GM10847 (cell line): ENCODE results near the gene ZSWIM9.

Source experiments
- POLR2A ChIP-seq: IDR thresholded peaks from 2 replicates; pipeline ENCODE4 v1.6.1; 2011; ENCODE audit not compliant: insufficient read length; ENCODE audit errors: extremely low read depth

ZSWIM9 gene

DNA sequence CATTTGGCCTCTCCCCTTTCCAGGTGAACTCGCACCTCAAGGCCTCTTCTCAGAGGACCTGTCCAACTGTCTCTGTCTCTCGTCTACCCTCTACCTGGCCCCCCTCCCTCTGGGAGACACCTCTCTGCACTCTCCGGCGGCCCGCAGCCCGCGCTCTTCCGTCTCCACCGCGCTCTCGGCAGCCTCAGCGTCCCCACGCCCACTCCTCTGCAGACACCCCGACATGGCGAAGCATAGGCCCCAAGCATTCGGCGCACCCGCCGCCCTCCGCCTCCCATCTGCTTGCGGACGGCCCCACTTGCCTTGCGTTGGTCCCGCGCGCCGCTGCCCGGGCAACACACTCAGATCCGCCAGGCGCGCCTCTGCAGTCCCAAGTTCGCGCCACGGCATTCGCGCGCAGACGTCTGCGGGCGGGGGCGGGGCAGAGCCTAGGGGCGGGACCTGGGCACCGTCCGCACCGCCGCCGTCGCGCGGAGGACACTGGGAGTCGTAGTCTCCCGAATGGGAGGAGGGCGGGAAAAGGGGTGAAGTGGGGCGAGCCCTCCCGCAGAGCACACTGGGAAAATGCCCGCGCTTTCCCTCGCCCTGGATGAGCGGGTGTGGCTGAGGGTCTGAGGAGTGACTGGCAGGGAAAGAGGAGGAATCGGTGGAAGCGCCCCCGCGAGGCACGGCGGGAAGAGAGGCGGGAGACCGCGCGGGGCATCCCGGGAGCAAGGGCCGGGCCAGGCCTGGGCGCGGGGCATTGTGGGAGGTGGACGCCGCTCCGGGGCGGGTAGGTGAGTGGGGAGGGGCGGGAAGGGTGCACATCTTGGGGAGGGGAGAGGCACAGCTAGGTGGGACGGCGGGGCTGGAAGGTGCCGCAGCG is at the start of gene ZSWIM9, which contains the start of gene LIG1:
Gene ZSWIM9 (plus strand): TSS at position 742 of the 865 bp plus-strand sequence. CDS start 1,123 bp downstream, outside the sequence.
Gene LIG1 (minus strand): TSS at position 406 of the 865 bp plus-strand sequence. CDS start 4,778 bp downstream, outside the sequence.
- peak; percentile 59 for TF ChIP-seq POLR2A

DNA sequence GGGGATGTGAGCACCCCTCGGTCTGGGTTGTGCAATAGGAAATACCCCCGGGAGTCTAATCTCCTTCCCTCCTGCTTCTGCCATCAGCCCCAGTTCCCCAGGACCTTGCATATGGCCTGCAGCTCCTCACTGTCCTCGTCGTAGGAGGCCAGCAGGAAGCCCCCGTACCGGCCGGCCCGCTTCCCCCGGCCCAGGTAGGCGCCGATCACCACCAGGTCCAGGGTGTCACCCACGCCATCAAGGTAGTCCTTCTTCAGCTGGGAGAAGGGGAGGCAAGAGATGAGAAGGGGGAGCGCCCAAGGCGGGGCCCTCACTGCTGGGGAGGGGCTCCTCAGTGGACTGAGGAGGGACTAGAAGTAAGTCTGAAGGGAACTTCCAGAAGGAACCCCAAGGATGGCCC is 49.4 kb upstream of the ZSWIM9 start:
- no peak for TF ChIP-seq POLR2A

DNA sequence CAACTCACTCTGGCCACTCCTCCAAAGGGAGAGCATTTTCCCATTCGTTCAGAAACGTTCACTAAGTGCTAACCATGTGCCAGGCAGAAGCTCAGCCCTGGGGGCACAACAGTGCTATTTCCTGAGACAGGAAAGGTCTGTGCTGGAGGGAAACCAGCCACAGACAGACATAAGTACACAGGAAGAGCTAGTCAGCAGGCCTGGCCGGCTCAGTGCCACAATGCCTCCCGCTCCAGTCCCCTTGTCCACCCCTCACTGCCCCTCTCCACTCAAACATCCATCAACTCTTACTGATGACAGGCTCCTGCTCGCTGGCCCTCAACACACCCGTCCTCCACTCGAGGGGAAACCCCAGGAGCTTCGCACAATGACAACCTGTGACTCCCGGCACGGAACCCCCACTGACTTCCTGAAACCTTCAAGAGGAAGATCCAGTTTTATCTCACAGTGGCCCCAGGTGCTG is 48.5 kb upstream of the ZSWIM9 start:
- TF ChIP-seq POLR2A, result no peak

DNA sequence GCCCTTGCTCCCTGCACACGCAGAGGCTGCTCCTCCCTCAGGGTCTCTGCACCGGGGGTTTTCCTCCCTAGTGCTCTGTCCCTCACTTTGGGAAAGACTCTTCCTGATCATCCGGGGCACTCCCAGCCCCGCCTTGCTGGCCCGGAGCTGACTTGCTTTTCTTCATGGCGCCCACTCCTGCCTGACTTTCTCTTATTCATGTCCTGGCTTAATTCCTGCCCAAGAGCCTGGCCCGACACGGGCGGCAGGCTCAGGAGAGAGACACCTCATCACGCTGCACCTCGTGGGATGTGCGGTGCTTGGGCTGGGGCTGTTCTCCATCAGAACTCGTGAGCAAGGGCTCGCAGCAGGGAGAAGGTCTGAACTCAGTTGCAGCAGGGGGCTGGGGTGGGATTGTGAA is 48.1 kb upstream of the ZSWIM9 start:
- TF ChIP-seq POLR2A, result no peak

DNA sequence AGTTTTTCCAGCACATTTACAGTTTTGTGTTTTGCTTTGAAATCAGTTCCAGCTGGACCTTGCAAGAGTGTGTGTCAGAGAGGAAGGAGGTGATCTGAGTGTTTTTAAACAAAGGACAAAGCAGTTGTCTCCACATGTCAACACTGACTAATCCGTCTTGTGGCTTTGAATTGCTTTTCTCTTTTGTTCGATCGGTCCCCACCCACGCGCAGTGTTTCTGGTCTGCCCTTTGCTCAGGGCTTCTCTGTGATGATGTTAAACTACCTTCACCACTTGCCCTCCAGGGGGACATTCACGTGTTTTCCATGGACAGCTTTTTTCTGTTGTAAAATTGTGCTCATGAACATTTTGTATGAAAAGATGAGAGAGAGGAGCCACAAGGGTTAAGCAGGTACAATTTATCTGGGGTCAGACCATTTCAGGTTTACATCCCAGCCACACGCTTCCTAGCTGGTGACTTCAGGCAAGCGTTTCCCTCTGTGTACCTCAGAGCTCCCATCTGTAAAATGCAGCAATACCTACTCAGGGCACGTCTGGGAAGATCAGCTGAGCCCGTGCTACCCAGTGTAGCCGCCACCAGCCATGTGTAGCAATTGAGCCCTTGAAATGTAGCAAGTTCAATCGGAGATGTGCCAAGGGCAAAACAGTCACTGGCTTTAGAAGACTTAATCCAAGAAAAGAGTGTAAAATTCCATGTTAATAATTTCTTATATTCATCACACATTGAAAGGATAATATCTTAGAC is 46.4 kb upstream of the ZSWIM9 start:
- TF ChIP-seq POLR2A, result no peak

DNA sequence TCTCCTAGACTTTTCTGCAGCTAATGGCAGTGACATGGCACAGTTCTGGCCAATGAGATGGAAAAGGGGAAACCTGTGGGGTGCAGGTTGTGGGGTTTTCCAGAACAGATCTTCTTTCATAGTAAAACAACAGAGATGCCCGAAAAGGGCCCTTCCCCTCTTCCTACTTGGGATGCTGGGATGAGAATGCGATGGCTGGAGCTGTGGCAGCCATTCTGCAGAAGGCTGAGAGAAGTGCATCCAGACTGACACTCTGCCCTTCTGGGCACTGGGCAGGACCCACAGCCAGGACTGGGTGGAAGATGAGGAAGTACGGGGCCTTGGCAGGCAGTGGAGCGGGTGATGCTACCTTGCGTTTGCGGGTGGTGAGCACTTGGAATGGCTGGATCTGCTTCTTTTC is 42.9 kb upstream of the ZSWIM9 start:
- TF ChIP-seq POLR2A, result no peak

DNA sequence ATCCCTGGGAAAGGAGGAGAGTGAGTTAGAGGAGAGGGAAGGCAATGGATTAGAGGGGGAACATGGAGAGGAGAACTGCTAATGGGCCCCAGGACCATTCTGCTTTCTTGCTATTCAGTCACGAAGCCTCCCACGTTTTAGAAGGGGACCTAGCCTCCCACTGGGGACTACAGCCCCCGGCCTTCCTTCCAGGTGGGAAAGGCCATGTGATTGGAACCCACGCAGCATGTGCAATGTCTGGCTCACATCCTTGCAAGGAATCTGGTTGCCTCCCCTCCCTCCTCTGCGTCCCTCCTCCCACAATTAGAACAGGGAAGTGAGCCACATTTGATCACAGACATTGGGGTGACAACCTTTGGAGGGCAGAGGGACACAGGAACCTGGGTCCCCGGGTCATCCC is 37.4 kb upstream of the ZSWIM9 start:
- TF ChIP-seq POLR2A, result no peak

DNA sequence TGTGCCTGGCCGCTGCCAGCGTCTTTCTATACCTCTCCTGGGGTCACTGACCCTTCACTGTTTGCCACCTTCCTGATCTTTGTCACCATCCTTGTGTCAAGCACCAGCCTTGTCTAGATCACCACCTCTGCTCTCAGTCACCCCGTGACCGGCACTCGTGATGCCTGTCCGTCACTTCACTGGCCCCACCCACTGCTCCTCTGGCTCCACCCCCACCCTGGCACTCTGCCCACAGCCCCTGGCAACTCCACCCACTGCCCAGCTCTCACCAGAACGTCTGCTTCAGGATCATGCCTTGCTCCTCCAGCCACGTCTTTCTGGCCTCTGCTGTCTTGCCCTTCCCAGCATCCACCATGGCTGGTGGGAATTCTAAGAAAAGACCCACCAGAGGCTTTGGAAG is 35.1 kb upstream of the ZSWIM9 start:
- no peak for TF ChIP-seq POLR2A

DNA sequence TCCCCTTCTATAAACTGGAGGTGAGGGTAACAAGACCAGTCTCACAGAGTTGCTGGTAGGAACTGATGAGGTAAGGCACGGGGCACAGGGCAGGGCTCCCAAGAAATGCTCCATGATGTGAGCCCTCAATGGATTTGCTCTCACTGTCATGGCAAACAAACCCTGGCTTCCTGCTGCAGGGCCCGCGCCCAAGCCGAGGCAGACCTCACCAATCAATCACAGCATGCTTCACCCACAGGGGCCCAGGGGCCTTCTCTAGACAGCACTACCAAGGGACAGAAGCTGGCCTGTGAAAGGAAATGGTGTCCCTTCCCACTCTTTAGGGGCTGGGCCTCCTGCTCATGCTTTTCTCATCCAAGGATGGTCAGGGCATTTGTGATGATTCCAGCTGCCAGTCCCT is 33.9 kb upstream of the ZSWIM9 start:
- no peak for TF ChIP-seq POLR2A

DNA sequence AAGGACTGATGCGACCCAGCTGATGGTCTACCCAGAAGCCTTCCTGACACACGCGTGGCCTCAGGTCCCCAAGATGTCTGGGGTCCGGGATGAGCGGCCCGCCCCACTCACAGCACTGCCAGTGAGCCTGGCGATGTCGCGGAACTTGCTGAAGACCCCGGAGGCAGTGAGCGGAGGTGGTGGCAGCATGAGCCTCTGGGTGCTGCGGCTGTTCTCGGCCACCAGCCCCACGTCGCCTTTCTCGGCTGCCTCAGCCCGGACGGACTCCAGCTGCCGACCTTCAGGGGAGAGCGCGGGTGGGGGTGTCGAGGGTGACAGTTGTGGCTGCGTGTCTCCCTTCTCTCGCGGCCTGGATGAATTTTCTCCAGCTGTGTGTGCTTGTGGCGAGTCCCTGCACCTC is 33.1 kb upstream of the ZSWIM9 start:
- TF ChIP-seq POLR2A, result no peak

DNA sequence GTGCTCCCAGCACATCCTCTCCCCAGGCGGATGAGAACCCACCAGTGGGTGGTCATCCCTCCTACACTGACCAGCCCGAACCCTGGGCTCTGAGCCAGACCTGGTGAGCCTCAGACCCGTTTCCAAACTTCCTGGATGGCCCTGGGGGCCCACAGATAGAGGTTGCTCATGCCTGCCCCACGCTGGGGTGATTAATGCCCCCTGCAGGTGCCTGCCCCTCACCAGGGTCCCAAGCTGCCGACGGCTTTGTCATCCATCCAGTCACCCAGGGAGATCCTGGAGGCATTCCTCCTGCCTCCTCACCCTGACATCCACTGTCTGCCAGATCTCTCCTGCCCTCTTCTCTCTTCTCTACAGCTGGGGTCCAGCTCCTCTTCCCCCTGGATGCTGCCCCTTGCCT is 31.4 kb upstream of the ZSWIM9 start:
- no peak for TF ChIP-seq POLR2A

DNA sequence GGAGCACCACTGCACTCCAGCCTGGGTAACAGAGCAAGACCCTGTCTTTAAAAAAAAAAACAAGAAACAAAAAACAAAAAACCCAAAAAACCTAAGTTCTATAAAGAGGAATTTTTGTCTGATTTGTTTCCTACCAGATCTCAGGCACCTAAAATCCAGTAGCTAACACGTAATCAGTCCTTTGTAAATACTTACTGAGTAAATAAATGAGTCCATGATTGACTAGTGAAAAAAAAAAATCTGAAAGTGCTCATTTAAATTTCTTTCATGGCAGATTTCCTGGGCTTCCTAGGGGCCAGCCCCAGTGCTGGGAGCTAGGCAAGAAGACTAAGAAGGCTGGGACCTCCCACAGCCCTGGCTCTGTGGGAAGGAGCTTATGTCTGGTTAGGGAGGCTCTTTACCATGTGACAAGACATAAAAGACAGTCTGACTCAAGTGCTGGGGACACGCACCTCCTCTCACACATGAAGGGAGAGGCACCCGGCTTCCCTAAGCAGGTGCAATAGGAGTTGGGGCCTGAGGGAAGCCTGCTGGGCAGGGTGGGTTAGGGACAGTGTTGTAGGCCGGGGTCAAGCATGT is 22.8 kb upstream of the ZSWIM9 start:
- no peak for TF ChIP-seq POLR2A

DNA sequence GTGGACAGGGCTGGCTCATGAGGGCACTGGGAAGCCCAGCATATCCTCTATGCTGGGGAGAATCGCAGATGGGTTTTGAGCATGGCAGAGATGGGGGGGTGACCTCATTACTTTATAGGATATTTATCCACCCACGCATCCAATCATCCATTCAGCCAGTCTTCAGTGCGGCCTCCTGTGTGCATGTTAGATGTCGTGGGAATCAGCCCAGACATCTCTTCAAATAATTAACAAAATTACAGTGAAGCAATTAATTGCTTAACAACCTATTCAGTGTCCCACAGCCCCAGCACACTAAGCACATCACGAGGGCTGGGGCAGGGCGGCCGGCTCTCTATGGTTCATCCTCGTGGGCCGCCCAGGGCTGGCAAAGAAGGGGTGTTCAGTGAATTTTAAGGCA is 21.9 kb upstream of the ZSWIM9 start:
- TF ChIP-seq POLR2A, result no peak

DNA sequence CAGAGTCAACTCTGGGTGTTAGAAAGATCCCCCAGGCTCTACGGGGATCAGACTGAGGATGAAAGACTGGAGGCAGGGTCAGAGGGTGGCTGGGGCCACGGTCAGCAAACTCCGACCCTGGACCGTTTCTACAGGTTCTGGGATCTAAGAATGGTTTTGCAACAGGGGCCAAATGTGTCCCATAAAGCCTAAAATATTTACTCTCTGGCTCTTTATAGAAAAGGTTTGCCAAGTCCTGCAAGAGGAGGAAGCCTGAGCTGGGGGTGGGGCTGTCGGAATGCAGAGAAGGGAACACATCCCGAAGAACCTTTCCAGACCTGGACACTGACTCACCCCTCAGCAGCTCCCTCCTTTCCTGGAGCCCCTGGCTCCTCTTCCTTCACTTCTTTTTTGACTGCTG is 21.1 kb upstream of the ZSWIM9 start:
- no peak for TF ChIP-seq POLR2A

DNA sequence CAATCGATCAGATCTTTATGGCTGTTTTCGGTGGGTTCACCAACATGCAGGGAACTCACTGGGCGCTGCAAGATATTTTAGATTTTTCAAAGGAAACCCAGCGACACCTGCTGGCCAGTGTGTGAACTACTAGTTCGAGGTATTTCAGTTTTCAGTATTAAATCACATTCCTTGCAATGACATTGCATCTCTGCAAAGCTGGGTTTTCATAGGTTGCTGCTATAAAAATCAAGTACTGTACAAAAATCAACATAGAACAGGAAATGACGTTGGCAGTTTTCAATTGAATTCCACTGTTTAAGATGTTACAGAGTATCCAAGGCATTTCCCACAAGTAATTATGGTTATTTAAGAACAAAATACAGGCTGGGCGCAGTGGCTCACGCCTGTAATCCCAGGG is 17.9 kb upstream of the ZSWIM9 start:
- TF ChIP-seq POLR2A, result no peak

DNA sequence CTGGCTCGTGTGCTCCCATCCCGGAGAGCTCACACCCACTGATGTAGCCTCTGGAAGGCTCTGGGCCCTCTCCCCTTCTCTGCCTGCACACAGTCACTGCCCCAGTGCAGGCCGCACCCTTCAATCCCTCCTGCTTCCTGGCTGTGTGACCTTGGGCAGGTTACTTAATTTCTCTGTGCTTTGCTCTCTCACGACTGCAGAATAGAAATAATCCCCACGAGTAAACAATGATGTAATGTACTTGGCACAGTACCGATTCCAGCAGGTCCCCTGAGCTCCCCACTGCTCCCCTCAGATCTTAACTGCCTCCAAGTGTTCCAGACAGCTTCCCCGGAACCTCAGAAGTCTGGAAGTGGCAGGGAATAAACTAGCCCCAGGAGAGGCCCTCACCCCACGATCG is 16.5 kb upstream of the ZSWIM9 start:
- TF ChIP-seq POLR2A, result no peak

DNA sequence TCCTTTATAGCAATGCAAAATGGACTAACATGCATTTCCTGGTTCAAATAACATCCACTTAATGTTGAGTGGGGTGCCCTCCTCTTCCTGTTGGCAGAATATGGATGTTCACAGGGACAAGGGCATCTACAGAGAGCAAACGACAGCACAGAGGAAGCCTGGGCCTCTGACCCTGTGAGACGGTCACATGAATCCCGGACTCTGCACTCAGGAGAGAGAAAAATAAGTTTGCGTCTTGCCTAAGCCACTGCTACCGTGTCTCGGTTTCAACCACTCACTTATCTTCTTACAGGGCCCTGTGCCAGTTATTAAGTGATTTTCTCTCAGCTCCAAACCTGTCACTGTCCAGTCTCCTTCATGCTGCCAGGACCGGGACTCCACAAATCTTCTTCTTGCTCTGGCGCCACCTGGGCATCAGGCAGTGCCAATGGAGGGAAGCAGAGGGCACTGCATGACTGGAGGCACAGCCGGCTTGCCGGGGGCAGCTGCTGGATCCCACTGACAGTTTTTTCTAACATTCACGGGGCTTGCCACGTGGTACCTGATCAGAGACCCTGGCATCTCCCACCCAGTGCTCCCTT is 12.2 kb upstream of the ZSWIM9 start:
- TF ChIP-seq POLR2A, result no peak
